ENCODE data around the gene PRDM7.
A peak's percentile ranks its signal among the peaks of the same experiment; 100 is the strongest.
"Not testable (repeated sequence)": the region's sequence is repeated elsewhere in the genome, so short reads cannot be mapped to it uniquely, and the experiment has no call there.

The PRDM7 gene

GRCh38 chr16:90011508-90011819 lies 65.7 kb downstream of the PRDM7 start:
- no peak for DNase-seq

- no peak for DNase-seq
Measured at GRCh38 chr16:90010676-90011507, 66.2 kb downstream of the PRDM7 start.

GRCh38 chr16:90009172-90009899 lies 67.8 kb downstream of the PRDM7 start:
- DNase-seq = no peak

GRCh38 chr16:90008708-90009145 lies 68.4 kb downstream of the PRDM7 start:
- peak; percentile 71 for DNase-seq

- not testable (repeated sequence) for DNase-seq
Measured at GRCh38 chr16:90007635-90008234, 69.4 kb downstream of the PRDM7 start.

- DNase-seq = no peak
Measured at GRCh38 chr16:90007015-90007414, 70.1 kb downstream of the PRDM7 start.
